ENCODE data around the gene ZSWIM5. TPM values are rescaled to one million over a fixed set of nuclear protein-coding genes. Genes with fewer than 3 reads are reported as not detected.

ZSWIM5 gene
- total and polyA plus RNA-seq, 9 of the 15 experiments (the other 6 are each of a cell fraction or from before 2014, with no cell fraction given), result under 0.01 to 0.07 (median 0.03) TPM; not detected in 3

DNA sequence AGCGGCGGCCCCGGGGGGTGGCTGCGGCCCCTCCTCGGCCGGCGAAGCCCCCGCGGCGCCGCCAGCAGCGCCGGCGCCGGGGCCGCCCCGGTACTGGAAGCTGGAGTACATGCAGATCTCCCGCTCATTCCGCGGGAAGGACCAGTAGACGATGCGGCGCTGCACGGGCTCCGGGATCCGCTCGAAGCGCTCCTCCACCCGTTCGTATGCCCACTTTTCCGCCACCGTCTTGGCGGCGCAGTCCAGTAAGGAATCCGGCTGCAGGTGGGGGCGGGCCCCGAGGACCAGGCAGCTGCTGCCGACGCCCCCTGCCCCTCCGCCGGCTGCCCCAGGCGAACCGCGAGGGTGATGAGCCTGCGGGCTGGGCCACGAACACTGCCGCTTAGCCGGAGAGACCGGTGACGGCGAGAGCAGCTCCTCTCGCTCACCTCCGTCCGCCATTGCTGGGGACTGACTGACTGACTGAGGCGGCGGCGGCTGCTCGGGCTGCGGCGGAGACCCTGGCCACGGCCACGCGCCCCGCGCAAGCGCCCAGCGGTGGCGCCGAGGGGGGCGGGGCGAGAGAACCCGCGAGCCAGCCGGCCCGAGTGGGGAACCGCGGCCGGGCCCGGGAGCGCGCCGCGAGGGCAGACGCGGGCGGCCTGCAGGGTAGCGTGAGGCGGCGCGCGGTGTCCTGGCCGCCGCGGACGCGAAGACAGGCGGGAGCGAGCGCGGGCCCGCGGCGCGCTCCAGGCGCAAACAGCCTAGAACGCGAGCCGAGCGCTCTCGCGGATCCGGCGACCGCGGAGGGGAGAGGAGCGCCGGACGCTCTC is at the start of gene ZSWIM5 (continued):
- TF ChIP-seq TGIF2 (CRISPR knock-in tag; IDR thresholded peaks at IDR 0.05) (no peak), YY1 (IDR thresholded peaks at IDR 0.05; ENCODE audit: borderline replicate concordance in 1 of 3, control insufficient read depth in 1 of 3, extremely low read depth in 1 of 3, insufficient read depth in 3 of 3, insufficient read length in 1 of 3, insufficient replicate concordance in 2 of 3, low read depth in 1 of 3, low read length in 2 of 3) (peak; percentile 59 to 87 (median 81)), NR4A1 (CRISPR knock-in tag; IDR thresholded peaks at IDR 0.05) (no peak), NR4A1 (tag; IDR thresholded peaks at IDR 0.05) (peak; percentile 83), MECOM (CRISPR knock-in tag; IDR thresholded peaks at IDR 0.05) (0 out of 2 replicates have a peak, but pooled peaks have one; percentile 35), SMAD4 (CRISPR knock-in tag; conservative IDR thresholded peaks at IDR 0.05) (peak; percentile 76), SAFB (IDR thresholded peaks at IDR 0.05; ENCODE audit: borderline replicate concordance, low read depth, low read length) (peak; percentile 62; the same call in 1 of the 2 replicates), ELK1 (CRISPR knock-in tag; IDR thresholded peaks at IDR 0.05) (no peak), ZNF589 (CRISPR knock-in tag; IDR thresholded peaks at IDR 0.05; ENCODE audit: low read depth) (no peak), KDM2B (CRISPR knock-in tag; IDR thresholded peaks at IDR 0.05) (peak; percentile 93; the same call in 1 of the 2 replicates), NONO (IDR thresholded peaks at IDR 0.05; ENCODE audit: low read depth in 2 of 2, low read length in 1 of 2) (peak in 1 of 2 experiments; percentile 83; a peak in 2 of 4 replicates), CXXC5 (CRISPR knock-in tag; IDR thresholded peaks at IDR 0.05) (peak; percentile 86; the same call in 1 of the 2 replicates), SRSF1 (IDR thresholded peaks at IDR 0.05; ENCODE audit: low read depth, low read length) (no peak), CBX5 (IDR thresholded peaks at IDR 0.05; ENCODE audit: borderline replicate concordance, low read depth) (no peak), PRMT5 (CRISPR knock-in tag; IDR thresholded peaks at IDR 0.05) (no peak), SFPQ (IDR thresholded peaks at IDR 0.05; ENCODE audit: low read depth, low read length) (no peak), ZBTB9 (CRISPR knock-in tag; IDR thresholded peaks at IDR 0.05) (peak; percentile 77; the same call in 1 of the 2 replicates), DMBX1 (CRISPR knock-in tag; IDR thresholded peaks at IDR 0.05; ENCODE audit: borderline replicate concordance) (peak; percentile 56; the same call in 1 of the 2 replicates), OTX1 (CRISPR knock-in tag; IDR thresholded peaks at IDR 0.05) (no peak), ETV1 (tag; conservative IDR thresholded peaks at IDR 0.05; ENCODE audit: low read depth) (no peak)
- TF ChIP-seq, protein P1, sequence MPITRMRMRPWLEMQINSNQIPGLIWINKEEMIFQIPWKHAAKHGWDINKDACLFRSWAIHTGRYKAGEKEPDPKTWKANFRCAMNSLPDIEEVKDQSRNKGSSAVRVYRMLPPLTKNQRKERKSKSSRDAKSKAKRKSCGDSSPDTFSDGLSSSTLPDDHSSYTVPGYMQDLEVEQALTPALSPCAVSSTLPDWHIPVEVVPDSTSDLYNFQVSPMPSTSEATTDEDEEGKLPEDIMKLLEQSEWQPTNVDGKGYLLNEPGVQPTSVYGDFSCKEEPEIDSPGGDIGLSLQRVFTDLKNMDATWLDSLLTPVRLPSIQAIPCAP (CRISPR knock-in tag; IDR thresholded peaks at IDR 0.05; ENCODE audit: borderline replicate concordance), result no peak
